GM19324 (cell line): ENCODE data around the gene TXNDC2.
"Not testable (repeated sequence)": the region's sequence is repeated elsewhere in the genome, so short reads cannot be mapped to it uniquely, and the experiment has no call there.

ENCODE experiments used
- ATAC-seq: cut with Tn5 transposase; IDR thresholded peaks from one replicate; pipeline ENCODE4 v1.9.1; 2021; ENCODE audit warnings: mild to moderate bottlenecking, moderate library complexity; ENCODE audit not compliant: unreplicated experiment, low FRiP score

The TXNDC2 gene

DNA sequence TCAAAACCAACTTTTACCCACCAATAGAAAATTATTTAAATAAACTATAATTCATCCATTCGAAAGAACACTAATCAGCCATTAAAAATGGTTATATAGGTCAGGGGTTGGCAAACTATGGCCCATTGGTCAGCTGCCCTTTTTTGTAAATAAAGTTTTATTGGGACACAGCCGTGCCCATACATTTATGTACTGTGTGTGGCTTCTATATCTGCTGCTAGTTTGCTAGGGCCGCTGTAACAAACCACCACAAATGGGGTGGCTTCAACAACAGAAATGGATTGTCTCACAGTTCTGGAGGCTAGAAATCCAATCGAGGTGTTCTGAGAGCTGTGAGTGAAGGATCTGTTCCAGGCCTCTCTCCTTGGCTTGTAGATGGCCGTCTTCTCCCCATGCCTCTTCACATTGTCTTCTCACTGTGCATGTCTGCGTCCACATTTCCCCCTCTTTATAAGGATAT is 7.0 kb upstream of the TXNDC2 start:
- ATAC-seq, result no peak

DNA sequence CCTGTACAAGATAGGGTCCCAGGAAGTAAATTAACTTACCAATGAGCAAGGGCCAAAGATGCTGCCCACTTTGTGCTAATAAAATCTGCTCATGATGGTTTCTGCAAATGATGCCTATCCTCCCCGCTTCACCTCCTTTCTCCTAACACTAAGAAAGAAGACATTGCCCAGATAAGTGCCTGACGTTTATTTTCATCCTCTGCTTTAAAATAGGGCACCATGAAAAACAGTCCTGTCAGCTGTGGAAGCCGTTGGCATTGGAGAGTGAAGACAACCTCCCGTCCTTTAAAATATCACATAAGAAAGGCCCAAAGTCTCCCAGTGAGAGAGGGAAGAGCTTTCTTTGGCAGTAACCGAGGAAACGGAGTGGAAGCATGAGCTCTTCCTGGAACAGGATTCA is 1.7 kb upstream of the TXNDC2 start:
- no peak for ATAC-seq

DNA sequence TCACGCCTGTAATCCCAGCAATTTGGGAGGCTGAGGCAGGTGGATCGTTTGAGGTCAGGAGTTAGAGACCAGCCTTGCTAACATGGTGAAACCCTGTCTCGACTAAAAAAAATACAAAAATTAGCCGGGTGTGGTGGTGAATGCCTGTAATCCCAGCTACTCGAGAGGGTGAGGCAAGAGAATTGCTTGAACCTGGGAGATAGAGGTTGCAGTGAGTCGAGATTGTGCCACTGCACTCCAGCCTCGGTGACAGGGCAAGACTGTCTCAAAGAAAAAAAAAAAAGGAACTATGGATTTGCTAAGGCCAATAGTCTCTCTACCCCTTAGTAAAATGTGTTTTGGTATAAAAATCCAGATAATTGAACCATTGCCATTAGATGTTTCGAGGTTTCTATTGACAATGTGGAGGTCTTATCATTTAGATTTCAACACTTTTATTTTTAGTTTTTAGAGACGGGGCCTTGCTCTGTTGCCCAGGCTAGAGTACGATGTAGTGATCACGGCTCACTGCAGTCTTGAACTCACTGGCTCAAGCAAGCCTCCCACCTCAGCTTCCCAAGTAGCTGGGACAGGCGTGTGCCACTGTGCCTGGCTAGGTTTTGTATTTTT is 1.1 kb upstream of the TXNDC2 start:
- ATAC-seq, result no peak

DNA sequence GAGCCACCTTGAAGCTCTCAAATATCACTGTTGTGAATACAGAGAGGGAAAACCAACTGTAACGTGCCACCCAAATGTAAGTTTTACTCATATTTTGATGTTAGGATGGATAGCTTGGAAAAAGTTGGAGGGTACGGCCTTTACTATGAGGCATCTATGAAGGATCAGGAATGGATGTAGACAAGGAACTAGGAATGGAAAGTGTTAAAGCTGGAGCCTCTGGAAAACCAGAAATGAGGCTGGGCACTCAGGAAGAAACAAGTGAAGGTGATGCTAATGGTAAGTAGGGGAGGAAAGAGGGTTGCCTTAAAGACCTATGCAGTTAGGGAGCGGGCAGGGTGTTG is 204 bp downstream of the TXNDC2 start:
- ATAC-seq, result no peak

GRCh38 chr18:9887992-9888391 is 2.2 kb downstream of the TXNDC2 start:
- no peak for ATAC-seq

- no peak for ATAC-seq
Observed at GRCh38 chr18:9890196-9890595, 4.4 kb downstream of the TXNDC2 start.

GRCh38 chr18:9890957-9891356 is 5.2 kb downstream of the TXNDC2 start:
- ATAC-seq, result no peak

DNA sequence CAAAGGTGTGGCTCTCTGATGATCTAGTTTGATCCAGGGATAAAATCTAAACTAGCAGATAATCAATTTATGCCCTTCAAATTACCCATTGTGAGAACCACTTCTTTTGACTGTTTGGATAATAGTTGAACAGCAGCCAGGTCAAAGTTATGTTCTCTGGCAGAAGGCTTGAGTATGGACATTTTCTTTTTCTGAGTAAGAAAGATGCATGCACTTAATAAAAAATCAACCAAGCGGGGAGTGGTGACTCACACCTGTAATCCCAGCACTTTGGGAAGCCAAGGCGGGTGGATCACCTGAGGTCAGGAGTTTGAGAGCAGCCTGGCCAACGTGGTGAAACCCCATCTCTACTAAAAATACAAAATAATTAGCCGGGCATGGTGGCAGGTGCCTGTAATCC is 5.7 kb downstream of the TXNDC2 start:
- not testable (repeated sequence) for ATAC-seq

DNA sequence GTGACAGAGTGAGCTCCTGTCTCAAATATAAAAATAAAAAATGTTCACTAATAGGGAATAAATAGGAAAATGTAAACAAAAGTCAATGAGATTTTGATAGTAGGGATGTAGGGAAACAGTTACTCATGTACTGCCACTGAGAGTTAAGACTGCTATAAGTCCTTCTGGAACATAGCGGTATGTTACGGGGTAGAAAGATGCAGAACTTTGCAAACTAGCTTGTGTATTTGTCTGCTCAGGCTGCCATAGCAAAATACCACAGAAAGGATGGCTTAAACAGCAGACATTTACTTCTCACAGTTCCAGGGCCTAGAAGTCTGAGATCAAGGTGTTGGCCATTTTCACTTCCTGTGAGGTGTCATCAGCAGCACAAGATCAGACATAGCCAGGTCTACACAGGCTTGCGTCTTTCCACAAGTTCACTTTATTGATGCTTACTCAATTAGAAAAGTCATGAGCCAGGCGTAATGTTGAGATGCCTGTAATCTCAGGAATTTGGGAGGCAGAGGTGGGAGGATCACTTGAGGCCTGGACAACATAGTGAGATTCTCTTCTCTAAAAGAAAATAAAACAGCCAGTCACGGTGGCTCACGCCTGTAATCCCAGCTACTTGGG is 8.8 kb downstream of the TXNDC2 start:
- no peak for ATAC-seq

DNA sequence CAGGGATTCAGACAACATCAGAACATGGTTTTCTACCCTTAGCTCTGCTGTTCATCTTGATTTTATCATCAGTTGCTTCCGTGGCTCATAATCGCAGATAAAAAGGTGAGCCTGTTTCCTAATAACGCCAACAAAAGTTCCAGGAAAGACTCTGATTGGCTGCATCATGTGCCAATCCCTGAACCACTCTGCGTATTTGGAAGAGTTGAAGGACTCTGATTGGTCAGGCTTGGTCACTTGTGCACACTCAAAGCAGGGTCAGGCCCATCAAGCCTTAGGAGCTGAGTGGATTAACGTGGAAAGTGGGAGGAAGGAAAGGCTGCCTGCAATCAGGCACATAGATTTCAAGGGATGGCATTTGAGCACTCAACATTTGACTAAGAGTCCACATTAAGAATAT is 11.4 kb downstream of the TXNDC2 start:
- ATAC-seq, result no peak

DNA sequence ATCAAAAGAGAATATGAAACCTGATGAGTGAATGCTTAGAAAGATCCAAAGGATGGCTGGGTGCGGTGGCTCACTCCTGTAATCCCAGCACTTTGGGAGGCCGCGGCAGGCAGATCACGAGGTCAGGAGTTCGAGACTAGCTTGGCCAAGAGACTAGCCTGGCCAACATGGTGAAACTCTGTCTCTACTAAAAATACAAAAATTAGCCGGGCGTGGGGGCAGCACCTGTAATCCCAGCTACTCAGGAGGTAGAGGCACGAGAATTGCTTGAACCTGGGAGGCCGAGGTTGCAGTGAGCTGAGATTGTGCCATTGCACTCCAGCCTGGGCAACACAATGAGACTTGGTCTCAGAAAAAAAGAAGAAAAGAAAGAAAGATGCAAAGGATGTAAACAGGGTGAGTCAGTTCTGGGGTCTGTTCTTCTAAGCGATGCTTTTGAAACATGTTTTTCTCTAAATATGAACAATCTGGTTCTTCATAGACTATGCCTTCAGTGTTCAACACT is 12.1 kb downstream of the TXNDC2 start:
- not testable (repeated sequence) for ATAC-seq

GRCh38 chr18:9898792-9899549 is 13.2 kb downstream of the TXNDC2 start:
- ATAC-seq, result no peak

- ATAC-seq, result not testable (repeated sequence)
Observed at GRCh38 chr18:9899550-9899930, 13.8 kb downstream of the TXNDC2 start.

DNA sequence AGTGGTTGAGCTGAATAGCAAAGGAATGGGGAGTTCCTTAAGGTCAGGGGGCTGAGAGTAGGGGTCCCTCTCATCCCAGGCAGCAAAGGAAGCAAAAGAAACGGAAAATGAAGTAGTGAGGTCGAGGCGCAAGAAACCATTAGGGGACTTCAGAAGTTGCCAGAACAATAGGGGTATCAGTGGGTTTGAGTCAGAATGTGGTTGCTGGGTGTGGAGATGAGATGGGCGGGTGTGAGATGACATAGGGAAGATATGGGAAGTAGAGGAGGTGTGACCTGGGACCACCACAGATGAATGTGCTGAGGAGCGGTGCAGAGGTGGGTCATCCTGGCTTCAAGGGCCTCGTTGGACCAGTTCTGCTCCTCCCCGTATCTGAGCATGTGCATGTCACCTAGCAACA is 14.9 kb downstream of the TXNDC2 start:
- ATAC-seq, result no peak

DNA sequence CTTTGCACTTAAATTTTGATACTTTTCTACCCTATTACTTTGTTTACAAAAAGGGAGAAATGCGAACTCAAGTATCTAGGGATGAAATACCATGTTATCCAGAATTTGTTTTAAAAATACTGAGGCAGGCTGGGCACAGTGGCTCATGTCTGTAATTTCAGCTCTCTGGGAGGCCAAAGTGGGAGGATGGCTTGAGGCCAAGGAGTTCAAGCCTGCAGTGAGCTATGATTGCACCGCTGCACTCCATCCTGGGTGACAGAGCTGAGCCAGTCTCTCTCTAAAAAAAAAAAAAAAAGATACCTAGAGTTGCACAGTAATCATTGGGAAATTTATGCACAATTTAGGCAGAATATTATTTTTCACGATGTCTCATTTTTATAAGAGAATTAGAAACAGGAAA is 15.6 kb downstream of the TXNDC2 start:
- ATAC-seq, result no peak

DNA sequence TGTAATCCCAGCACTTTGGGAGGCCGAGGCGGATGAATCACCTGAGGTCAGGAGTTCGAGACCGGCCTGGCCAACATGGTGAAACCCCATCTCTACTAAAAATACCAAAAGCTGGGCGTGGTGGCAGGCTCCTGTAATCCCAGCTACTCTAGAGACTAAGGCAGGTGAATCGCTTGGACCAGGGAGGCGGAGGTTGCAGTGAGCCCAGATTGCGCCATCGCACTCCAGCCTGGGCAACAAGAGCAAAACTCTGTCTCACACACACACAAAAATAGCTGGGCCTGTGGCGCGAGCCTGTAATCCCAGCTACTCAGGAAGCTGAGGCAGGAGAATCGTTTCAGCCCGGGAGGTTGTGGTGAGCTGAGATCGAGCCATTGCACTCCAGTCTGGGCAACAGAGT is 16.5 kb downstream of the TXNDC2 start:
- ATAC-seq, result not testable (repeated sequence)

- no peak for ATAC-seq
Observed at GRCh38 chr18:9902832-9903231, 17.1 kb downstream of the TXNDC2 start.

DNA sequence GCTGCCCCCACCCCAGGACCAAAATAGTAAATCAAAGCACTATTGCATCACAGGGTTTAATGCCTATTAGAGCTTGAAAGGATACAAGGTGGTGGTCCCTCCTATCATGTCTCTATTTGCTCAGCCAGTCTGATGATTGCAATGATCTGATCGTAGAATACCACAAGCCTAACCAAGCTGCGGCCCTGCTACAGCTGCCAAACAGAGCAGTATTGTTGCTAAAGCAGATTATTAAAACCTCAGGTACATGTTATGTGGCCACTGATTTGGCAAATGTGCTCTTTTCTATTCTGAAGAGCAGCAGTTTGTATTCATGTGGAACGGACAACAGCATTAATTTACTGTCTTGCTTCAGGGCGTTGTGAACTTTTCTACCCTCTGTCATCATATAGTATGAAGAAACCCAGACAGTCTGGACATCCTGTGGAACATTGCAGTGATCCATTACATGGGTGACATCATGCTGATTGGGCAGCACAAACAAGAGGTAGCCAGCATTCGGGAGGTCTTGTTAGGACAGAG is 19.7 kb downstream of the TXNDC2 start:
- ATAC-seq, result no peak

GRCh38 chr18:9906481-9906880 is 20.7 kb downstream of the TXNDC2 start:
- ATAC-seq, result no peak

- no peak for ATAC-seq
Observed at GRCh38 chr18:9907867-9908266, 22.1 kb downstream of the TXNDC2 start.

DNA sequence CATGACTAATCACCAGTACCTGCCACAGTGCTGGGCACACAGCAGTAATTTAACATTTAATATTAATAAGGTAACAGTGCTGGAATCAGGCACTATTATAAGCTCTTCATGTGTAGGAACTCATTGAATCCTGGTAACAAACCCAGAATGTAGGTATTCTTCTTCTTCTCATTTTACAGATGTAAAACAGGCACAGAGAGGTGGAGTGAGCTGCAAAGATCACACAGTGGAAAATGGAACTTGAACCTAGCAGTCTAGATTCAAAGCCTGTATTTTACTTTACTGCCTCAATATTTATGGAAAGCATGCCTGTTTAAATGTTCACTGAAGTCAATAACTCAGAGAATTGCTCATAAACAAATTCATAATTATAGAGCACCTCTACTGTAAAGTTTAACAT is 24.3 kb downstream of the TXNDC2 start:
- no peak for ATAC-seq

- no peak for ATAC-seq
Observed at GRCh38 chr18:9910661-9911060, 24.9 kb downstream of the TXNDC2 start.
